SK-N-SH treated with all-trans-retinoic acid at 6 μM for 48 hours (cell line): Measurements from ENCODE around the gene PXMP2.

Experiments
- ATAC-seq: fragments of 200-7000 bp; cut with Tn5 transposase; 3 replicates; pipeline ENCODE4 v1.9.1; 2020; ENCODE audit warnings: mild to moderate bottlenecking, moderate library complexity
- ARNTL ChIP-seq: fragments of 450-650 bp; formaldehyde crosslinking; IDR thresholded peaks from 2 replicates; pipeline ENCODE4 v1.5.0; 2020; ENCODE audit warnings: low read depth, mild to moderate bottlenecking, moderate library complexity, borderline replicate concordance
- BACH2 ChIP-seq: fragments of 250-450 bp; sonication (Bioruptor Pico); IDR thresholded peaks from 2 replicates; pipeline ENCODE4 v1.9.0; 2021; ENCODE audit warnings: mild to moderate bottlenecking, borderline replicate concordance
- CREB5 ChIP-seq: fragments of 250-450 bp; sonication (Bioruptor Pico); IDR thresholded peaks from 2 replicates; pipeline ENCODE4 v1.5.1; 2020; ENCODE audit warnings: low read depth, mild to moderate bottlenecking, moderate library complexity
- CSDC2 ChIP-seq: fragments of 250-450 bp; sonication (Bioruptor Pico); IDR thresholded peaks from 2 replicates; pipeline ENCODE4 v1.5.0; 2020; ENCODE audit warnings: mild to moderate bottlenecking, moderate library complexity
- CSRNP3 ChIP-seq: fragments of 250-450 bp; sonication (Bioruptor Pico); IDR thresholded peaks from 2 replicates; pipeline ENCODE4 v1.5.1; 2021; ENCODE audit warnings: mild to moderate bottlenecking, moderate library complexity
- ESRRG ChIP-seq: fragments of 250-450 bp; sonication (Bioruptor Pico); IDR thresholded peaks from 2 replicates; pipeline ENCODE4 v1.6.1; 2021; ENCODE audit warnings: mild to moderate bottlenecking
- GLIS3 ChIP-seq: fragments of 250-450 bp; sonication (Bioruptor Pico); IDR thresholded peaks from 2 replicates; pipeline ENCODE4 v1.5.0; 2020; ENCODE audit warnings: mild to moderate bottlenecking, moderate library complexity
- ISL1 ChIP-seq: fragments of 250-450 bp; sonication (Bioruptor Pico); IDR thresholded peaks from 2 replicates; pipeline ENCODE4 v2.1.2; 2022; ENCODE audit warnings: mild to moderate bottlenecking, moderate library complexity
- OSR1 ChIP-seq: fragments of 250-450 bp; sonication (Bioruptor Pico); IDR thresholded peaks from 2 replicates; pipeline ENCODE4 v1.8.0; 2022; ENCODE audit warnings: moderate library complexity, mild to moderate bottlenecking, inconsistent platforms
- PATZ1 ChIP-seq: fragments of 250-450 bp; sonication (Bioruptor Pico); IDR thresholded peaks from 2 replicates; pipeline ENCODE4 v1.8.0; 2020; ENCODE audit warnings: mild to moderate bottlenecking, moderate library complexity, borderline replicate concordance
- POU6F1 ChIP-seq: fragments of 250-450 bp; sonication (Bioruptor Pico); IDR thresholded peaks from 2 replicates; pipeline ENCODE4 v1.8.0; 2021; ENCODE audit warnings: low read depth, mild to moderate bottlenecking, moderate library complexity, borderline replicate concordance
- PPARA ChIP-seq: fragments of 250-450 bp; sonication (Bioruptor Pico); IDR thresholded peaks from 2 replicates; pipeline ENCODE4 v1.5.0; 2020; ENCODE audit warnings: mild to moderate bottlenecking, borderline replicate concordance
- RARB ChIP-seq: fragments of 250-450 bp; sonication (Bioruptor Pico); IDR thresholded peaks from 2 replicates; pipeline ENCODE4 v1.8.0; 2021; ENCODE audit warnings: mild to moderate bottlenecking, moderate library complexity
- SNAI2 ChIP-seq: fragments of 250-450 bp; sonication (Bioruptor Pico); IDR thresholded peaks from 2 replicates; pipeline ENCODE4 v1.5.0; 2020; ENCODE audit warnings: mild to moderate bottlenecking, moderate library complexity
- TCF4 ChIP-seq: fragments of 250-450 bp; sonication (Bioruptor Pico); IDR thresholded peaks from 2 replicates; pipeline ENCODE4 v1.8.0; 2021; ENCODE audit warnings: mild to moderate bottlenecking, moderate library complexity, borderline replicate concordance
- ZC3H10 ChIP-seq: fragments of 250-450 bp; sonication (Bioruptor Pico); IDR thresholded peaks from 2 replicates; pipeline ENCODE4 v1.5.1; 2021; ENCODE audit warnings: mild to moderate bottlenecking, moderate library complexity
- ZFP3 ChIP-seq: fragments of 250-450 bp; sonication (Bioruptor Pico); IDR thresholded peaks from 2 replicates; pipeline ENCODE4 v1.5.0; 2020; ENCODE audit warnings: mild to moderate bottlenecking, moderate library complexity
- ZFP30 ChIP-seq: fragments of 450-650 bp; formaldehyde crosslinking; IDR thresholded peaks from 2 replicates; pipeline ENCODE4 v1.5.0; 2022; ENCODE audit warnings: mild to moderate bottlenecking, moderate library complexity
- ZNF565 ChIP-seq: fragments of 450-650 bp; formaldehyde crosslinking; conservative IDR thresholded peaks from 2 replicates; pipeline ENCODE4 v1.5.0; 2020; ENCODE audit warnings: low read depth, mild to moderate bottlenecking, moderate library complexity
- ZNF8 ChIP-seq: fragments of 450-650 bp; formaldehyde crosslinking; IDR thresholded peaks from 2 replicates; pipeline ENCODE4 v1.5.0; 2020; ENCODE audit warnings: mild to moderate bottlenecking, moderate library complexity

The PXMP2 gene

GRCh38 chr12:132708150-132708549 is 20.8 kb downstream of the PXMP2 start:
- TF ChIP-seq SNAI2 (CRISPR knock-in tag) (no peak), BACH2 (CRISPR knock-in tag) (no peak)
- no peak for ATAC-seq

- peak; percentile 61 for ATAC-seq
- TF ChIP-seq TCF4 (CRISPR knock-in tag) (no peak), GLIS3 (CRISPR knock-in tag) (no peak), OSR1 (CRISPR knock-in tag) (no peak), ZC3H10 (CRISPR knock-in tag) (no peak), PATZ1 (CRISPR knock-in tag) (no peak), BACH2 (CRISPR knock-in tag) (no peak), ZNF8 (no peak), ISL1 (CRISPR knock-in tag) (no peak), ESRRG (no peak), CSDC2 (no peak), ZFP30 (CRISPR knock-in tag) (no peak), ZNF565 (no peak), RARB (no peak), ARNTL (CRISPR knock-in tag) (no peak), PPARA (CRISPR knock-in tag) (no peak)
These were observed 22.6 kb downstream of the PXMP2 start for GRCh38 chr12:132710043-132710404.

GRCh38 chr12:132710405-132711079 is 23.2 kb downstream of the PXMP2 start, which contains the start of gene PGAM5:
Gene PGAM5 (plus strand): TSS chr12:132710842. CDS start chr12:132710877, 35 bp downstream.
- peak; percentile 91 for ATAC-seq
- TF ChIP-seq SNAI2 (CRISPR knock-in tag) (0 out of 2 replicates have a peak, but pooled peaks have one; percentile 37), ARNTL (CRISPR knock-in tag) (no peak)

DNA sequence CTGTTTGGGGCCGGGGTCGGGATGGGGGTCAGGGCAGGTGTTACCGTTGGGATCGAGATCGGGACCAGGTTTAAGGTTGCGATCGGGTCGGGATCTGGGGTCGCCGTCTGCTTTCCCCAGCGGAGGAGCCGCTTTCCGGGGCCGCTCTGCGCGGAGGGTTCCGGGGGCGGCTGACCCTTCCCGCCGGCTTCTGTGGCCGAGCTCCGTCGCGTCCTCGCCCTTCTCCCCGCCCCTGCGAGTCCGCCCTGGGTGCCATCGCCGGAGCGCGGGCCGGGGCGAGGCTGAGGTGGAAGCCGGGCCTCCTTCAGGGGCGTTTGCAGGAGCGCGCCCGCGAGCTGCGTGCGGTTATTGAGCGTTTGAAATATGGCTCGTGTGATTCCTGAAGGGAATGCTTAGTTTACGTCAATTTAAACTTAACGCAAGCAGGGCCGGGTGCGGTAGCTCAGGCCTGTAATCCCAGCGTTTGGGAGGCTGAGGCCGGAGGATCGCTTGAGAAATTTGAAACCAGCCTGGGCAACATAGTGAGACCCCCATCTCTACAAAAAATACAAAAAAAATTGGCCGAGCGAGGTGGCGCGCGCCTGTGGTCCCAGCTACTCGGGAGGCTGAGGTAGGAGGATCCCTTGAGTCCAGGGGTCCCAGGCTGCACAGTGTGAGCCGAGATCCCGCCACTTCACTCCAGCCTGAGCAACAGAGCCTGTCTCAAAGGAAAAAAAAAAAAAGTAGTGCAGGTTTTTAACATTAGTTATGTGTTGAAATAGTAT is 23.9 kb downstream of the PXMP2 start:
- peak; percentile 9 for ATAC-seq
- TF ChIP-seq CSDC2 (no peak), ESRRG (no peak), CREB5 (CRISPR knock-in tag) (no peak), BACH2 (CRISPR knock-in tag) (no peak), ZNF565 (no peak), CSRNP3 (CRISPR knock-in tag) (no peak), PATZ1 (CRISPR knock-in tag) (no peak), ZC3H10 (CRISPR knock-in tag) (no peak), ZFP30 (CRISPR knock-in tag) (no peak), PPARA (CRISPR knock-in tag) (no peak), ZFP3 (CRISPR knock-in tag) (no peak), ISL1 (CRISPR knock-in tag) (no peak), POU6F1 (CRISPR knock-in tag) (no peak), GLIS3 (CRISPR knock-in tag) (no peak), RARB (no peak)
